ENCODE measurements around the gene HNRNPH1.

HNRNPH1 gene

DNA sequence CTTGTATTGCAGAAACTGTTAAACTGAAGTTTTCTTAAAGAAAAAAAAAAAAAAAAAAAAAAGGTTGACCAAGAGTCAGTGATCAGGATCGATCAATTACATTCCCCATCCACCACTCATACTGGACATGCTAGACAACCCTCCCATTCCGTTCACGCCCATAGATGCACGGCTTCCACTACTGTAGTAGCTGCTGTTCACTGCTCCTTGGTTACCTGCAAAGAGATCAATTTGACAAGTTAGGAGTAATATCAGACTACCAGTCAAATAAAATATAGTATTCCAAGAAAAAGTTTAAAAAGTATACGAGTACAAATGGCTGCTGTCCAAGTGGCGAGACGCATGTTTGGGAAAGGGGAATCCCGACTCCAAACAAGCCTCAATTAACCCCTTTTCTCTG lies 8.7 kb downstream of the HNRNPH1 start:
- TF ChIP-seq, protein P1, sequence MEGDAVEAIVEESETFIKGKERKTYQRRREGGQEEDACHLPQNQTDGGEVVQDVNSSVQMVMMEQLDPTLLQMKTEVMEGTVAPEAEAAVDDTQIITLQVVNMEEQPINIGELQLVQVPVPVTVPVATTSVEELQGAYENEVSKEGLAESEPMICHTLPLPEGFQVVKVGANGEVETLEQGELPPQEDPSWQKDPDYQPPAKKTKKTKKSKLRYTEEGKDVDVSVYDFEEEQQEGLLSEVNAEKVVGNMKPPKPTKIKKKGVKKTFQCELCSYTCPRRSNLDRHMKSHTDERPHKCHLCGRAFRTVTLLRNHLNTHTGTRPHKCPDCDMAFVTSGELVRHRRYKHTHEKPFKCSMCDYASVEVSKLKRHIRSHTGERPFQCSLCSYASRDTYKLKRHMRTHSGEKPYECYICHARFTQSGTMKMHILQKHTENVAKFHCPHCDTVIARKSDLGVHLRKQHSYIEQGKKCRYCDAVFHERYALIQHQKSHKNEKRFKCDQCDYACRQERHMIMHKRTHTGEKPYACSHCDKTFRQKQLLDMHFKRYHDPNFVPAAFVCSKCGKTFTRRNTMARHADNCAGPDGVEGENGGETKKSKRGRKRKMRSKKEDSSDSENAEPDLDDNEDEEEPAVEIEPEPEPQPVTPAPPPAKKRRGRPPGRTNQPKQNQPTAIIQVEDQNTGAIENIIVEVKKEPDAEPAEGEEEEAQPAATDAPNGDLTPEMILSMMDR (IDR thresholded peaks at IDR 0.05; ENCODE audit: low read depth, low read length) = no peak
- DNase-seq (ENCODE audit: low read depth in 2 of 2) = no peak
- H3K4me3 ChIP-seq (replicated peaks in 1 of 2; ENCODE audit: low read depth in 2 of 2, low read length in 2 of 2) = no peak overlapping the region

DNA sequence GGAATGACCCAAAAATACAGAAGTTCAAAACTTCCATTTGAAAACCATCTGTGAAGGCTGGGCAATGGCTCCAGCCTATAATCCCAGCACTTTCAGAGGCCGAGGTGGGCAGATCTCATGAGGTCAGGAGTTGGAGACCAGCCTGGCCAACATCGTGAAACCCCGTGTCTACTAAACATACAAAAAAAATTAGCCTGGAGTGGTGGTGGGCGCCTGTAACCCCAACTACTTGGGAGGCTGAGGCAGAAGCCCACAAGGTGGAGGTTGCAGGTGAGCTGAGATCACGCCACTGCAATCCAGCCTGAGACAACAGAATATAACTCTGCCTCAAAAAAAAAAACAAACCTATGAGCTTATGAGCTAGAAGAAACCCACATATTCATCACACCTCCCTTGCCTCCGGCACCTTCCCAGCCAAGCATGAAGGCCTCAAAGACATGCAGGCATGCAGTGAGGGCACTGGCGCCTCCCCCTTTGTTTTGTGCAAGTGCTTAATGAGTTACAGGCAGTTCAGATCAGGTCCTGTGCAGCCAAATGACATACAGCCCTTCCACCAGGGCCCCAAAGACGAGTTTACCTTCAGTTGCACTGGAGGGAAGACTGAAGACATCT lies 9.9 kb downstream of the HNRNPH1 start:
- no peak for DNase-seq (ENCODE audit: low read depth in 2 of 2)
- TF ChIP-seq, protein P1 (IDR thresholded peaks at IDR 0.05; ENCODE audit: low read depth, low read length) = no peak
- no peak overlapping the region for H3K4me3 ChIP-seq (replicated peaks in 1 of 2; ENCODE audit: low read depth in 2 of 2, low read length in 2 of 2)

DNA sequence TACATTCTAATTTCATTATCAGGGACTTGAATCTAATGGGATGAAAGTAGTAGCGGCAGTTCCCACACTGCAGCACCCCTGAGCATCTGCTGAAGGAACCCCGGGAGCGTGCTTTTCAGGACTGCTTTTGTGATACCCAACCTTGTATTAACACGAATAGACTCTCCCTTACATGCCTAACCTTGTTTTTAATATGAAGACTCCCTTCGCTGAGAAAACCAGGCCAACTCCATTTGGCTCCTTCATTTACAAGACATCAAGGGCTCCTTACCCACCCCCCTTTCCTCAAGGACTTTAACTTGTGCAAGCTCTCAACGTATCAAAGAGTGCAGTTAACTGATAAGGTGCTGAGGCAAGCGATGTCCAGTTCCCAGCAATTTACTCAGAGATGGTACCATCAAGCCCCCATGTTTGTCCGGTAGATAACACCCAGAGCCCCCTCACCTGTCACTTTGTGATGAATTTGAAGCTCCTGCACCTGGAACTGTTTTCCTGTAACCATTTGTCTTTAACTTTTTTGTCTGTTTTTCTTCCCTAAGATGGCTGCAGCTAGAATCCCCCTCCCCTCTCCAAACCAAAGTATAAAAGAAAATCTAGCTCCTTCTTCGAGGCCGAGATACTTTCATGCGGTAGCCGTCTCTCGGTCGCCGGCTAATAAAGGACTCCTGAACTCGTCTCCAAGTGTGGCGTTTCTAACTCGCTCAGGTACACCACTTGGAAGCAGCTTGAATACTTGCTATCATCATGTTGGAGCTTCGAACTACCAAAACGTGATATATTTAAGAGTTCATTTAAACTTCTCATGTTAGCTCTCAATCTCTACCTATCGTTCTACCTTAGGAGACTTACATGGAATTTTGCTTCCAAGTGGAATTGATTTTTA lies 10.7 kb downstream of the HNRNPH1 start:
- TF ChIP-seq, protein P1 (IDR thresholded peaks at IDR 0.05; ENCODE audit: low read depth, low read length) = no peak
- no peak overlapping the region for H3K4me3 ChIP-seq (replicated peaks in 1 of 2; ENCODE audit: low read depth in 2 of 2, low read length in 2 of 2)
- DNase-seq (ENCODE audit: low read depth in 2 of 2) = peak in 1 of 2 donors; percentile 27

DNA sequence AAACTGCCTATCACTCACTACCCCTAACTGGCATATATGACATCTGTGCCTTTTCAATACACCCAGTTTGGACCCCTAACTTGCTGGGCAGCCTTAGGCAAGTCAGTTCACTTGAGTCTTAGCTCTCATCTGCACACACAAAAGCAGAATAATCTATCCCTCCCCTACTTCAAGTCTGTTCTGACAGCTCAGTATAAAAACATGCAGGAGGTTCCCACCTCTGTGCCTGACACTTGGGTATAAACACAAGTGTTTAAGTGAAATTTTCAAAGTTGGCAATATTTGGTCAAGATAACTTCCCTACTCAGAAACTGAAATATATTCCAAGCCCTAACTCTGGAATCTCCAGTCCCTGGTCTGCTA lies 12.6 kb downstream of the HNRNPH1 start:
- no peak overlapping the region for H3K4me3 ChIP-seq (replicated peaks in 1 of 2; ENCODE audit: low read depth in 2 of 2, low read length in 2 of 2)
- TF ChIP-seq, protein P1 (IDR thresholded peaks at IDR 0.05; ENCODE audit: low read depth, low read length) = no peak
- DNase-seq (ENCODE audit: low read depth in 2 of 2) = no peak

DNA sequence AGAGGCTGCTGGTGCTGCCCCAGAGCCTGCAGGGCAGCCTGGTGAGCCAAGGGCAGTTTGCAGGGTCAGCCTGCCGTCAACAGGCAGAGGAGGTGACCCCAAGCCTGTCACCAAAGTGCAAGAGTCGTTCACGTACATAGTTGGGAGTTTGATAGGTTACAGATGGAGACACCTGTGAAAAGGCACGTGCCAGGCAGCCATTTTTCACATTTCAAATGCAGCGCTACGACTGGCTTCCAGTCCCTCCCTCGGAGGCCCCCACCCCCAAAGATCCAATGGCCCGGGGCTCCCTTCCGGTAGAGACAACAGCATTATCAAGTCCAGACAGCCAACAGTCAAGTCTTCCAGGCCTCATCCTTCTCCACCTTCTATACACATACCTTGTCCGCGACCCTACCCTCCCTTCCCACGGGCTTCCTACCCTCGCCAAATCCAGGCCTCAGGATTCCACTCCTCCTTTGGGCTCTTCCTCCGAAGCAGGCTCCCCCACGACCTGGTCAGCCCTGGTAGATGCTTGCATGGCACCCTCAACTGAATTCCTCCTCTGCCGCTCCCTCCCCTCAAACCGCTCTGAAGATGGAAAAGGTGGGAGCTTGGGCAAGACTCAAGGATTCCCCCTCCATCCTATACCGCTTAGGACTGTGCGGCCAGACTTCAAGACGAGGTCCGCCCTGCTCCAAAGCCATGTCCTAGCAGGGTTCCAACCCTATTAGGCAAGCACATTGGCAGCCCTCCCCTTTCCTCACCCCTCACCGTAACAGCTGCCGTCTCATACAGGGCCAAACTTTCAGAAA lies 13.2 kb downstream of the HNRNPH1 start:
- no peak for DNase-seq (ENCODE audit: low read depth in 2 of 2)
- TF ChIP-seq, protein P1 (IDR thresholded peaks at IDR 0.05; ENCODE audit: low read depth, low read length) = no peak
- H3K4me3 ChIP-seq (replicated peaks in 1 of 2; ENCODE audit: low read depth in 2 of 2, low read length in 2 of 2) = no peak overlapping the region

DNA sequence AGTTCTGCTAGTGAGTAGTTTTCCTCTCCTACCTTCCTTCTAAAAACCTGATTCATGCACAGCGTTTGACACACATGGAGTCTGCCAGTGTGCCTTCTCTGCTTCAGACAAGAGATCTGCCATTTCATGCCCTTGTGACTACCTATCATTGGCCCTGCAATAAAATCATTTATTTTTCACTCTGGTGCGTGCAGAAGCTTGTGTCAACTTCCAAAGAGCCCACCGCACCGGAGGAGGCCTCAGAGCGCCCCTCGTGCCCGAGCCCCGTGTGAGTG lies 13.7 kb downstream of the HNRNPH1 start:
- TF ChIP-seq, protein P1 (IDR thresholded peaks at IDR 0.05; ENCODE audit: low read depth, low read length) = no peak
- DNase-seq (ENCODE audit: low read depth in 2 of 2) = no peak

More for the DNA sequence above, 13.7 kb downstream of the HNRNPH1 start:
- no peak overlapping the region for H3K4me3 ChIP-seq (replicated peaks in 1 of 2; ENCODE audit: low read depth in 2 of 2, low read length in 2 of 2)
